H9 (cell line): Measurements from ENCODE around the gene DLG2. TPM values are rescaled to one million over a fixed set of nuclear protein-coding genes. Genes with fewer than 3 reads are reported as not detected.

Source experiments
- DNase-seq: peaks from one replicate; pipeline ENCODE4 v3.0.0-alpha.2; 2017
- H2AFZ ChIP-seq: one replicate; pipeline ENCODE4 v1.6.1; 2013; ENCODE audit warnings: mild to moderate bottlenecking, low read length, control low read depth, moderate library complexity
- H2AK5ac ChIP-seq: 2 replicates; pipeline ENCODE4 v1.6.1; 2013; ENCODE audit warnings: low read length, control low read depth, mixed read lengths; ENCODE audit not compliant: insufficient read length
- H2BK120ac ChIP-seq: one replicate; pipeline ENCODE4 v1.6.1; 2013; ENCODE audit warnings: low read depth, mild to moderate bottlenecking, low read length, control low read depth, inconsistent platforms; ENCODE audit not compliant: poor library complexity, severe bottlenecking
- H2BK12ac ChIP-seq: 2 replicates; pipeline ENCODE4 v1.6.1; 2013; ENCODE audit warnings: low read length, control low read depth, mixed read lengths, low read depth; ENCODE audit not compliant: insufficient read length
- H2BK15ac ChIP-seq: 2 replicates; pipeline ENCODE4 v1.6.1; 2013; ENCODE audit warnings: low read depth, low read length, control low read depth
- H2BK20ac ChIP-seq: one replicate; pipeline ENCODE4 v1.6.1; 2013; ENCODE audit warnings: low read depth, mild to moderate bottlenecking, low read length, control low read depth, inconsistent platforms; ENCODE audit not compliant: poor library complexity, severe bottlenecking
- H2BK5ac ChIP-seq: 2 replicates; pipeline ENCODE4 v1.6.1; 2013; ENCODE audit warnings: low read length, control low read depth, mixed read lengths; ENCODE audit not compliant: insufficient read length
- H3K14ac ChIP-seq: 2 replicates; pipeline ENCODE4 v1.6.1; 2013; ENCODE audit warnings: low read length, control low read depth; ENCODE audit not compliant: insufficient read depth
- H3K18ac ChIP-seq: 2 replicates; pipeline ENCODE4 v1.6.1; 2013; ENCODE audit warnings: low read depth, mild to moderate bottlenecking, mixed read lengths, low read length, control low read depth; ENCODE audit not compliant: insufficient read length
- H3K23ac ChIP-seq: 2 replicates; pipeline ENCODE4 v1.6.1; 2013; ENCODE audit warnings: low read length, control low read depth, mixed read lengths, low read depth; ENCODE audit not compliant: insufficient read length
- H3K23me2 ChIP-seq: 2 replicates; pipeline ENCODE4 v1.6.1; 2013; ENCODE audit warnings: low read depth, mild to moderate bottlenecking, mixed read lengths, low read length, control low read depth; ENCODE audit not compliant: insufficient read length, poor library complexity, severe bottlenecking
- H3K27ac ChIP-seq: 2 replicates; pipeline ENCODE4 v1.5.1; 2013; ENCODE audit warnings: low read length, control low read depth, mixed read lengths, low read depth; ENCODE audit not compliant: insufficient read length
- H3K27me3 ChIP-seq: 2 replicates; pipeline ENCODE4 v1.6.1; 2013; ENCODE audit warnings: low read length, control low read depth, inconsistent platforms; ENCODE audit not compliant: insufficient read depth
- H3K4ac ChIP-seq: 2 replicates; pipeline ENCODE4 v1.6.1; 2013; ENCODE audit warnings: low read depth, mild to moderate bottlenecking, control low read depth, inconsistent platforms, low read length, moderate library complexity
- H3K4me1 ChIP-seq: 2 replicates; pipeline ENCODE4 v1.6.1; 2013; ENCODE audit warnings: low read length, control low read depth, inconsistent platforms; ENCODE audit not compliant: insufficient read depth
- H3K4me2 ChIP-seq: 2 replicates; pipeline ENCODE4 v1.6.1; 2013; ENCODE audit warnings: low read length, control low read depth, mixed read lengths; ENCODE audit not compliant: insufficient read length, insufficient read depth
- H3K56ac ChIP-seq: 2 replicates; pipeline ENCODE4 v1.6.1; 2013; ENCODE audit warnings: low read depth, mild to moderate bottlenecking, mixed read lengths, low read length, control low read depth; ENCODE audit not compliant: insufficient read length
- H3K79me1 ChIP-seq: 2 replicates; pipeline ENCODE4 v1.6.1; 2013; ENCODE audit warnings: low read depth, mild to moderate bottlenecking, moderate library complexity, low read length, control low read depth, inconsistent platforms; ENCODE audit not compliant: insufficient read depth, poor library complexity, severe bottlenecking
- H3K79me2 ChIP-seq: 2 replicates; pipeline ENCODE4 v1.6.1; 2013; ENCODE audit warnings: low read length, control low read depth, inconsistent platforms; ENCODE audit not compliant: insufficient read depth
- H3K9ac ChIP-seq: 2 replicates; pipeline ENCODE4 v1.6.1; 2013; ENCODE audit warnings: low read length, control low read depth, mixed read lengths; ENCODE audit not compliant: insufficient read length; ENCODE audit errors: extremely low read depth
- H3K9me3 ChIP-seq: one replicate; pipeline ENCODE4 v1.6.1; 2013; ENCODE audit warnings: low read depth, low read length, inconsistent platforms; ENCODE audit not compliant: control insufficient read depth
- H3T11ph ChIP-seq: one replicate; pipeline ENCODE4 v1.6.1; 2013; ENCODE audit warnings: mild to moderate bottlenecking, low read length, control low read depth, inconsistent platforms
- H4K20me1 ChIP-seq: one replicate; pipeline ENCODE4 v1.6.1; 2013; ENCODE audit not compliant: control insufficient read depth, insufficient read length, insufficient read depth
- H4K5ac ChIP-seq: 2 replicates; pipeline ENCODE4 v1.6.1; 2013; ENCODE audit warnings: low read depth, mild to moderate bottlenecking, mixed read lengths, low read length, control low read depth; ENCODE audit not compliant: insufficient read length
- H4K8ac ChIP-seq: replicated peaks from 2 replicates; pipeline ENCODE4 v1.6.1; 2013; ENCODE audit warnings: low read length, control low read depth, mixed read lengths, low read depth; ENCODE audit not compliant: insufficient read length
- H4K91ac ChIP-seq: 2 replicates; pipeline ENCODE4 v1.6.1; 2013; ENCODE audit warnings: low read depth, mild to moderate bottlenecking, moderate library complexity, mixed read lengths, low read length, control low read depth; ENCODE audit not compliant: insufficient read length
- H3K27ac Mint-ChIP-seq, 3 experiments: 2 replicates in 2 of 3; 3 replicates in 1 of 3; pipeline ENCODE4 v1.8.0; 2020 to 2021; ENCODE audit warnings: mixed read lengths in 3 of 3, mild to moderate bottlenecking in 1 of 3, moderate library complexity in 1 of 3
- H3K27me3 Mint-ChIP-seq: 2 replicates; pipeline ENCODE4 v1.8.0; 2021; ENCODE audit warnings: low read depth, mild to moderate bottlenecking, moderate library complexity, mixed read lengths
- H3K36me3 Mint-ChIP-seq, 3 experiments: 2 replicates in 2 of 3; 3 replicates in 1 of 3; pipeline ENCODE4 v1.8.0; 2020 to 2021; ENCODE audit warnings: low read depth in 3 of 3, mixed read lengths in 3 of 3; ENCODE audit not compliant: insufficient read depth in 1 of 3
- H3K4me1 Mint-ChIP-seq, 2 experiments: 2 replicates each; pipeline ENCODE4 v1.8.0; 2020; ENCODE audit warnings: mixed read lengths in 2 of 2
- H3K4me3 Mint-ChIP-seq, 2 experiments: 2 replicates in 1 of 2; 3 replicates in 1 of 2; pipeline ENCODE4 v1.8.0; 2020 to 2021; ENCODE audit warnings: mild to moderate bottlenecking in 2 of 2, mixed read lengths in 2 of 2, moderate library complexity in 1 of 2
- H3K9me3 Mint-ChIP-seq, 2 experiments: 2 replicates in 1 of 2; 3 replicates in 1 of 2; pipeline ENCODE4 v1.8.0; 2020; ENCODE audit warnings: mild to moderate bottlenecking in 2 of 2, mixed read lengths in 2 of 2, moderate library complexity in 1 of 2
- CTCF ChIP-seq: fragments of 200-600 bp; sonication (generic); conservative IDR thresholded peaks from 3 replicates; pipeline ENCODE4 v1.8.0; 2021; ENCODE audit warnings: antibody characterized with exemption, mild to moderate bottlenecking
- WGBS: extraction: QIAGEN DNeasy Blood & Tissue Kit; methylation state at CpG from one replicate; pipeline ENCODE4 v1.1.7; 2013; ENCODE audit warnings: missing lambda C conversion rate, low lambda C conversion rate, mixed read lengths; ENCODE audit not compliant: insufficient read length; ENCODE audit errors: extremely low coverage; 5-methylcytosine and 5-hydroxymethylcytosine counted together
- total RNA-seq: library from RNA; stranded (reverse); gene quantifications from 2 replicates; pipeline ENCODE4 v1.2.1, GENCODE V29; 2021

Gene DLG2
- total RNA-seq, 1 experiment from 2014 or later = 8.0 TPM

- DNase-seq = no peak
- H2BK5ac ChIP-seq = no peak overlapping the region
- no peaks in the 10 kb centered on the region for H3K27me3 Mint-ChIP-seq
- H3T11ph ChIP-seq = no peak overlapping the region
- H4K5ac ChIP-seq = no peak overlapping the region
- H3K9me3 ChIP-seq = no peaks in the 10 kb centered on the region
- no peak overlapping the region for H3K14ac ChIP-seq
- H3K4me3 Mint-ChIP-seq = no peak overlapping the region
- H3K56ac ChIP-seq = no peak overlapping the region
- H3K4me1 Mint-ChIP-seq = peaks cover 12 to 14% of the 10 kb centered on the region in 2 experiments
- H3K4me2 ChIP-seq = no peak overlapping the region
- H2BK20ac ChIP-seq = no peak overlapping the region
- no peaks in the 10 kb centered on the region for H3K79me1 ChIP-seq
- no peak overlapping the region for H2AK5ac ChIP-seq
- H3K27ac ChIP-seq = no peak overlapping the region
- no peak for TF ChIP-seq CTCF
- no peak overlapping the region for H2AFZ ChIP-seq
- no peak overlapping the region for H2BK15ac ChIP-seq
- no peaks in the 10 kb centered on the region for H3K4me1 ChIP-seq
- H3K27me3 ChIP-seq = no peaks in the 10 kb centered on the region
- H3K36me3 Mint-ChIP-seq = peaks cover 0 to 9% (median 2%) of the 10 kb centered on the region in 3 experiments; a peak in 3 of 7 replicates
- H3K27ac Mint-ChIP-seq = no peak overlapping the region
- no peaks in the 10 kb centered on the region for H4K20me1 ChIP-seq
- no peak overlapping the region for H3K9ac ChIP-seq
- no peaks in the 10 kb centered on the region; a peak in 2 of 5 replicates for H3K9me3 Mint-ChIP-seq
- no peak overlapping the region for H4K8ac ChIP-seq
- no peak overlapping the region for H3K18ac ChIP-seq
- H2BK12ac ChIP-seq = no peak overlapping the region
- H4K91ac ChIP-seq = no peak overlapping the region
- no peaks in the 10 kb centered on the region for H3K79me2 ChIP-seq
- no peaks in the 10 kb centered on the region for H3K23me2 ChIP-seq
- H3K23ac ChIP-seq = no peak overlapping the region
- H2BK120ac ChIP-seq = no peak overlapping the region
- H3K4ac ChIP-seq = no peak overlapping the region
- no CpG with 5 or more reads among the region's 5 CpGs for WGBS
Measured at GRCh38 chr11:85495918-85496317, 131.2 kb downstream of the DLG2 start.
